ENCODE results near the gene FAM124A. TPM values are rescaled to one million over a fixed set of nuclear protein-coding genes. Genes with fewer than 3 reads are reported as not detected.

Gene FAM124A
- total RNA-seq, 1 experiment from 2014 or later, result 1.1 TPM

GRCh38 chr13:51283371-51283770 lies 61.2 kb downstream of the FAM124A start:
- DNase-seq (ENCODE audit: low read depth, low spot score) (no peak), ATAC-seq (no peak)
- Histone ChIP-seq H3K36me3 (ENCODE audit: control insufficient read depth, insufficient read depth, low read length) (no peaks in the 10 kb centered on the region), H3K4me3 (ENCODE audit: low read depth in 2 of 2, low read length in 2 of 2) (no peak overlapping the region), H3K9me3 (ENCODE audit: control insufficient read depth, insufficient read depth, low read depth, low read length) (no peaks in the 10 kb centered on the region), H3K4me1 (ENCODE audit: control insufficient read depth, insufficient read depth, low read length) (no peaks in the 10 kb centered on the region), H3K27ac (ENCODE audit: low read length) (no peak overlapping the region), H3K27me3 (ENCODE audit: control insufficient read depth, insufficient read depth, low read length) (no peaks in the 10 kb centered on the region)
- in situ Hi-C loops (cut with HindIII; ENCODE audit: low pct_unique_long_range_greater_than_20kb, low sequenced_read_pairs), result no loop called here
- TF ChIP-seq TCF7L2 (IDR thresholded peaks at IDR 0.05; ENCODE audit: low read depth, low read length), result no peak
- TF ChIP-seq SIN3A (IDR thresholded peaks at IDR 0.05; ENCODE audit: borderline replicate concordance, insufficient read depth, low read depth, low read length), result no peak
- no peak for TF ChIP-seq CTCF (IDR thresholded peaks at IDR 0.05)
- no peak for TF ChIP-seq REST (IDR thresholded peaks at IDR 0.05; ENCODE audit: insufficient read depth in 1 of 2, low read depth in 2 of 2, low read length in 1 of 2)
- no peak for TF ChIP-seq POLR2AphosphoS5 (IDR thresholded peaks at IDR 0.05; ENCODE audit: low read depth, low read length)
- intact Hi-C loops (cut with micrococcal nuclease; ENCODE audit: unreplicated experiment), result no loop called here
- ChIA-PET POLR2A (no interaction called here), CTCF (interaction anchor here (0.5 to 0.6 kb wide), 2 partner anchors 135 to 366 kb away, joined by 5 to 7 read pairs; no protein-coding TSS in a partner anchor)
- no TSS peak for BruUV-seq (replicated peaks)

GRCh38 chr13:51284339-51284738 lies 62.1 kb downstream of the FAM124A start:
- intact Hi-C loops (cut with micrococcal nuclease; ENCODE audit: unreplicated experiment) (no loop called here), in situ Hi-C loops (cut with HindIII; ENCODE audit: low pct_unique_long_range_greater_than_20kb, low sequenced_read_pairs) (no loop called here)
- Histone ChIP-seq H3K27me3 (ENCODE audit: control insufficient read depth, insufficient read depth, low read length) (no peaks in the 10 kb centered on the region), H3K27ac (ENCODE audit: low read length) (no peak overlapping the region), H3K9me3 (ENCODE audit: control insufficient read depth, insufficient read depth, low read depth, low read length) (no peaks in the 10 kb centered on the region), H3K4me1 (ENCODE audit: control insufficient read depth, insufficient read depth, low read length) (no peaks in the 10 kb centered on the region), H3K4me3 (ENCODE audit: low read depth in 2 of 2, low read length in 2 of 2) (no peak overlapping the region), H3K36me3 (ENCODE audit: control insufficient read depth, insufficient read depth, low read length) (no peaks in the 10 kb centered on the region)
- ChIA-PET CTCF (no interaction called here), POLR2A (no interaction called here)
- no TSS peak for BruUV-seq (replicated peaks)
- TF ChIP-seq POLR2AphosphoS5 (IDR thresholded peaks at IDR 0.05; ENCODE audit: low read depth, low read length) (no peak), SIN3A (IDR thresholded peaks at IDR 0.05; ENCODE audit: borderline replicate concordance, insufficient read depth, low read depth, low read length) (no peak), REST (IDR thresholded peaks at IDR 0.05; ENCODE audit: insufficient read depth in 1 of 2, low read depth in 2 of 2, low read length in 1 of 2) (no peak), TCF7L2 (IDR thresholded peaks at IDR 0.05; ENCODE audit: low read depth, low read length) (no peak), CTCF (IDR thresholded peaks at IDR 0.05) (no peak)
- ATAC-seq (no peak), DNase-seq (ENCODE audit: low read depth, low spot score) (no peak)

Data from Panc1 (cell line).